Liver (tissue), 9 donors: ENCODE data around the gene FGF5. TPM values are rescaled to one million over a fixed set of nuclear protein-coding genes. Genes with fewer than 3 reads are reported as not detected.

Experiments used
- DNase-seq: peaks from one replicate; pipeline ENCODE4 v3.0.0-alpha.2; 2017; ENCODE audit warnings: low spot score
- H3K27ac ChIP-seq, 2 donors: one replicate each; pipeline ENCODE4 v1.7.0; 2013; ENCODE audit warnings: inconsistent platforms in 2 of 2, low read length in 2 of 2, control low read depth in 1 of 2, low read depth in 1 of 2, mild to moderate bottlenecking in 1 of 2
- H3K27me3 ChIP-seq, 4 donors: one replicate each; pipeline versions ENCODE4 v1.6.1 to v1.7.0; 2013; ENCODE audit warnings: low read length in 3 of 4, inconsistent platforms in 1 of 4, mild to moderate bottlenecking in 1 of 4, moderate library complexity in 1 of 4; ENCODE audit not compliant: control insufficient read depth in 4 of 4, insufficient read depth in 4 of 4
- H3K36me3 ChIP-seq, 4 donors: one replicate each; pipeline versions ENCODE4 v1.6.1 to v1.7.0; 2013; ENCODE audit warnings: low read length in 3 of 4, mild to moderate bottlenecking in 3 of 4, low read depth in 1 of 4, moderate library complexity in 1 of 4; ENCODE audit not compliant: control insufficient read depth in 4 of 4, insufficient read depth in 3 of 4
- H3K4me1 ChIP-seq, 4 donors: one replicate each; pipeline versions ENCODE4 v1.6.1 to v1.7.0; 2013; ENCODE audit warnings: low read length in 3 of 4, mild to moderate bottlenecking in 3 of 4, moderate library complexity in 1 of 4; ENCODE audit not compliant: control insufficient read depth in 4 of 4, insufficient read depth in 4 of 4
- H3K4me3 ChIP-seq, 3 donors: one replicate each; pipeline versions ENCODE4 v1.6.1 to v1.7.0; 2013; ENCODE audit warnings: low read length in 3 of 3, control low read depth in 1 of 3, low read depth in 1 of 3, mild to moderate bottlenecking in 1 of 3
- H3K9ac ChIP-seq, 2 donors: one replicate each; pipeline ENCODE4 v1.7.0; 2013; ENCODE audit warnings: low read length in 2 of 2, mild to moderate bottlenecking in 2 of 2, moderate library complexity in 2 of 2, control low read depth in 1 of 2, low read depth in 1 of 2
- H3K9me3 ChIP-seq, 4 donors: one replicate each; pipeline versions ENCODE4 v1.6.1 to v1.7.0; 2013; ENCODE audit warnings: low read length in 3 of 4; ENCODE audit not compliant: control insufficient read depth in 4 of 4
- ATF3 ChIP-seq: IDR thresholded peaks from 2 replicates; pipeline ENCODE4 v1.6.1; 2016; ENCODE audit warnings: antibody characterized with exemption
- EGR1 ChIP-seq, 2 donors: IDR thresholded peaks; 2 replicates each; pipeline ENCODE4 v1.6.1; 2016 to 2018; ENCODE audit warnings: antibody characterized with exemption in 2 of 2, low read depth in 2 of 2
- FOXA1 ChIP-seq: IDR thresholded peaks from 2 replicates; pipeline ENCODE4 v1.6.1; 2016; ENCODE audit warnings: antibody characterized with exemption
- FOXA2 ChIP-seq: IDR thresholded peaks from 2 replicates; pipeline ENCODE4 v1.6.1; 2016; ENCODE audit warnings: antibody characterized with exemption
- GABPA ChIP-seq, 2 donors: IDR thresholded peaks in 1 of 2; conservative IDR thresholded peaks in 1 of 2; 2 replicates each; pipeline ENCODE4 v1.6.1; 2016; ENCODE audit warnings: antibody characterized with exemption in 2 of 2, mild to moderate bottlenecking in 1 of 2, moderate library complexity in 1 of 2
- HNF4A ChIP-seq, 2 donors: conservative IDR thresholded peaks; 2 replicates each; pipeline ENCODE4 v1.6.1; 2016; ENCODE audit warnings: antibody characterized with exemption in 2 of 2, mild to moderate bottlenecking in 2 of 2
- MAX ChIP-seq: IDR thresholded peaks from 2 replicates; pipeline ENCODE4 v1.6.1; 2016; ENCODE audit warnings: antibody characterized with exemption
- NR2F2 ChIP-seq: IDR thresholded peaks from 2 replicates; pipeline ENCODE4 v1.6.1; 2016; ENCODE audit warnings: antibody characterized with exemption
- RXRA ChIP-seq, 2 donors: IDR thresholded peaks; 2 replicates each; pipeline ENCODE4 v1.6.1; 2017 to 2018; ENCODE audit warnings: antibody characterized with exemption in 2 of 2, mild to moderate bottlenecking in 1 of 2
- SP1 ChIP-seq: IDR thresholded peaks from 2 replicates; pipeline ENCODE4 v1.6.1; 2018; ENCODE audit warnings: antibody characterized with exemption, mild to moderate bottlenecking
- WGBS: extraction: QIAGEN DNeasy Blood & Tissue Kit; methylation state at CpG from one replicate; pipeline ENCODE4 v1.1.7; 2013; 5-methylcytosine and 5-hydroxymethylcytosine counted together
- polyA plus RNA-seq, 2 donors: library from polyadenylated mRNA; stranded (reverse) in 1 of 2; unstranded in 1 of 2; fragments of 200-250 nt in 1 of 2; fragments of >200 nt in 1 of 2; fragmentation: Nextera tagmentation in 1 of 2; extraction: Ambion mirVana in 1 of 2; gene quantifications; one replicate each; pipeline versions ENCODE4 v1.2.1 to v1.2.3, GENCODE V29; 2013 to 2015
- total RNA-seq, 2 donors: library from RNA; depleted of rRNA; stranded (reverse); fragments of >200 nt; gene quantifications; one replicate each; pipeline ENCODE4 v1.2.3, GENCODE V29; 2014
- TF ChIP-seq, protein P1 (sequence below): IDR thresholded peaks from 2 replicates; pipeline ENCODE4 v1.6.1; 2016; ENCODE audit warnings: antibody characterized with exemption, mild to moderate bottlenecking
- TF ChIP-seq, protein P2 (sequence below): fragments of 150-350 bp; IDR thresholded peaks from 2 replicates; pipeline ENCODE4 v1.5.1; 2017; ENCODE audit warnings: improper control_type of control experiment, low read depth, low read length; ENCODE audit not compliant: missing input control
- TF ChIP-seq, protein P3 (sequence below): IDR thresholded peaks from 2 replicates; pipeline ENCODE4 v1.6.1; 2016; ENCODE audit warnings: antibody characterized with exemption
- donor health status: healthy.
- donor health status: healthy.
- donor health status: healthy.
- donor health status: healthy.
- donor health status: healthy.

FGF5 gene
- total and polyA plus RNA-seq, 4 donors = 0.03 TPM; not detected in 3

GRCh38 chr4:80233390-80233789 is 33.1 kb upstream of the FGF5 start:
- H3K9ac ChIP-seq = no peak overlapping the region
- DNase-seq = no peak
- WGBS = 72% methylated on average over 4 of the region's 4 CpGs

DNA sequence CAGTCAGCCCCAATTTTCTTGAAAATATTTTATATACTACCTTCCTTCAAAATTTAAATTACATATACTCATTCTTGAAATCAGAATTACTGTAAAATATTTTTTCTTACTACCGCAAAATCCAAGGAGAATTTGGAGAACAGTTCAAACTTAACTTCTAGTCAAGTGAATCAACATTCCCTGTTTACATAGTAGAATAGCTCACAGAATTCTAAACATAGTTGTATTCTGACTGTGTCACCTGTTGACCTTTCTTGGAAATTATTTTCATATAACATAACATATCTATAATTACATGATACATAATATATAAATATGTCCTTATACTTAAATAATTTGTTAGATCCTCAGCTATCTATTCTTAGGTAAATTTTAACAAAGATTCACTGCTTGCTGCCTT is 31.0 kb upstream of the FGF5 start:
- Histone ChIP-seq H3K27me3 (peaks cover 0 to 10% (median 3%) of the 10 kb centered on the region in 4 donors), H3K36me3 (no peaks in the 10 kb centered on the region), H3K9me3 (no peaks in the 10 kb centered on the region), H3K4me3 (no peak overlapping the region), H3K9ac (no peak overlapping the region), H3K27ac (no peak overlapping the region), H3K4me1 (no peaks in the 10 kb centered on the region)
- TF ChIP-seq FOXA2 = no peak
- no peak for TF ChIP-seq ATF3
- no peak for TF ChIP-seq FOXA1
- no peak for TF ChIP-seq RXRA (IDR thresholded peaks at IDR 0.05)
- TF ChIP-seq NR2F2 = no peak
- TF ChIP-seq MAX = no peak
- TF ChIP-seq SP1 = no peak
- no peak for TF ChIP-seq HNF4A (conservative IDR thresholded peaks at IDR 0.05)
- TF ChIP-seq, protein P1, sequence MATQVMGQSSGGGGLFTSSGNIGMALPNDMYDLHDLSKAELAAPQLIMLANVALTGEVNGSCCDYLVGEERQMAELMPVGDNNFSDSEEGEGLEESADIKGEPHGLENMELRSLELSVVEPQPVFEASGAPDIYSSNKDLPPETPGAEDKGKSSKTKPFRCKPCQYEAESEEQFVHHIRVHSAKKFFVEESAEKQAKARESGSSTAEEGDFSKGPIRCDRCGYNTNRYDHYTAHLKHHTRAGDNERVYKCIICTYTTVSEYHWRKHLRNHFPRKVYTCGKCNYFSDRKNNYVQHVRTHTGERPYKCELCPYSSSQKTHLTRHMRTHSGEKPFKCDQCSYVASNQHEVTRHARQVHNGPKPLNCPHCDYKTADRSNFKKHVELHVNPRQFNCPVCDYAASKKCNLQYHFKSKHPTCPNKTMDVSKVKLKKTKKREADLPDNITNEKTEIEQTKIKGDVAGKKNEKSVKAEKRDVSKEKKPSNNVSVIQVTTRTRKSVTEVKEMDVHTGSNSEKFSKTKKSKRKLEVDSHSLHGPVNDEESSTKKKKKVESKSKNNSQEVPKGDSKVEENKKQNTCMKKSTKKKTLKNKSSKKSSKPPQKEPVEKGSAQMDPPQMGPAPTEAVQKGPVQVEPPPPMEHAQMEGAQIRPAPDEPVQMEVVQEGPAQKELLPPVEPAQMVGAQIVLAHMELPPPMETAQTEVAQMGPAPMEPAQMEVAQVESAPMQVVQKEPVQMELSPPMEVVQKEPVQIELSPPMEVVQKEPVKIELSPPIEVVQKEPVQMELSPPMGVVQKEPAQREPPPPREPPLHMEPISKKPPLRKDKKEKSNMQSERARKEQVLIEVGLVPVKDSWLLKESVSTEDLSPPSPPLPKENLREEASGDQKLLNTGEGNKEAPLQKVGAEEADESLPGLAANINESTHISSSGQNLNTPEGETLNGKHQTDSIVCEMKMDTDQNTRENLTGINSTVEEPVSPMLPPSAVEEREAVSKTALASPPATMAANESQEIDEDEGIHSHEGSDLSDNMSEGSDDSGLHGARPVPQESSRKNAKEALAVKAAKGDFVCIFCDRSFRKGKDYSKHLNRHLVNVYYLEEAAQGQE = no peak
- no peak for TF ChIP-seq EGR1 (IDR thresholded peaks at IDR 0.05; ENCODE audit: low read depth in 2 of 2)
- TF ChIP-seq, protein P2, sequence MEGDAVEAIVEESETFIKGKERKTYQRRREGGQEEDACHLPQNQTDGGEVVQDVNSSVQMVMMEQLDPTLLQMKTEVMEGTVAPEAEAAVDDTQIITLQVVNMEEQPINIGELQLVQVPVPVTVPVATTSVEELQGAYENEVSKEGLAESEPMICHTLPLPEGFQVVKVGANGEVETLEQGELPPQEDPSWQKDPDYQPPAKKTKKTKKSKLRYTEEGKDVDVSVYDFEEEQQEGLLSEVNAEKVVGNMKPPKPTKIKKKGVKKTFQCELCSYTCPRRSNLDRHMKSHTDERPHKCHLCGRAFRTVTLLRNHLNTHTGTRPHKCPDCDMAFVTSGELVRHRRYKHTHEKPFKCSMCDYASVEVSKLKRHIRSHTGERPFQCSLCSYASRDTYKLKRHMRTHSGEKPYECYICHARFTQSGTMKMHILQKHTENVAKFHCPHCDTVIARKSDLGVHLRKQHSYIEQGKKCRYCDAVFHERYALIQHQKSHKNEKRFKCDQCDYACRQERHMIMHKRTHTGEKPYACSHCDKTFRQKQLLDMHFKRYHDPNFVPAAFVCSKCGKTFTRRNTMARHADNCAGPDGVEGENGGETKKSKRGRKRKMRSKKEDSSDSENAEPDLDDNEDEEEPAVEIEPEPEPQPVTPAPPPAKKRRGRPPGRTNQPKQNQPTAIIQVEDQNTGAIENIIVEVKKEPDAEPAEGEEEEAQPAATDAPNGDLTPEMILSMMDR = no peak
- 54% methylated on average over 1 of the region's 1 CpG for WGBS
- no peak for DNase-seq

More at GRCh38 chr4:80233390-80233789, 33.1 kb upstream of the FGF5 start:
- no peak for TF ChIP-seq GABPA (IDR thresholded peaks at IDR 0.05 in 1 of 2, conservative IDR thresholded peaks at IDR 0.05 in 1 of 2)
- TF ChIP-seq, protein P2 = no peak
- TF ChIP-seq, protein P3, sequence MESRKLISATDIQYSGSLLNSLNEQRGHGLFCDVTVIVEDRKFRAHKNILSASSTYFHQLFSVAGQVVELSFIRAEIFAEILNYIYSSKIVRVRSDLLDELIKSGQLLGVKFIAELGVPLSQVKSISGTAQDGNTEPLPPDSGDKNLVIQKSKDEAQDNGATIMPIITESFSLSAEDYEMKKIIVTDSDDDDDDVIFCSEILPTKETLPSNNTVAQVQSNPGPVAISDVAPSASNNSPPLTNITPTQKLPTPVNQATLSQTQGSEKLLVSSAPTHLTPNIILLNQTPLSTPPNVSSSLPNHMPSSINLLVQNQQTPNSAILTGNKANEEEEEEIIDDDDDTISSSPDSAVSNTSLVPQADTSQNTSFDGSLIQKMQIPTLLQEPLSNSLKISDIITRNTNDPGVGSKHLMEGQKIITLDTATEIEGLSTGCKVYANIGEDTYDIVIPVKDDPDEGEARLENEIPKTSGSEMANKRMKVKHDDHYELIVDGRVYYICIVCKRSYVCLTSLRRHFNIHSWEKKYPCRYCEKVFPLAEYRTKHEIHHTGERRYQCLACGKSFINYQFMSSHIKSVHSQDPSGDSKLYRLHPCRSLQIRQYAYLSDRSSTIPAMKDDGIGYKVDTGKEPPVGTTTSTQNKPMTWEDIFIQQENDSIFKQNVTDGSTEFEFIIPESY = no peak
- no peaks in the 10 kb centered on the region for H3K36me3 ChIP-seq
- no peak overlapping the region for H3K4me3 ChIP-seq
- H3K4me1 ChIP-seq = no peaks in the 10 kb centered on the region
- peaks cover 0 to 10% (median 1%) of the 10 kb centered on the region in 4 donors for H3K27me3 ChIP-seq
- H3K27ac ChIP-seq = no peak overlapping the region
- no peaks in the 10 kb centered on the region for H3K9me3 ChIP-seq
